Neural cell (in vitro differentiated cells): ENCODE measurements around the gene AK5. TPM values are rescaled to one million over a fixed set of nuclear protein-coding genes. Genes with fewer than 3 reads are reported as not detected.
"Not testable (repeated sequence)": the region's sequence is repeated elsewhere in the genome, so short reads cannot be mapped to it uniquely, and the experiment has no call there.

Experiments
- H2AFZ ChIP-seq: fragments of 200-600, 300-800 bp; sonication (generic), shearing (Covaris generic); 2 replicates; pipeline ENCODE4 v1.6.0; 2014; ENCODE audit warnings: low read depth, mild to moderate bottlenecking, antibody characterized with exemption, low read length, moderate library complexity
- H3F3A ChIP-seq: fragments of 200-600 bp; shearing (Covaris generic); 2 replicates; pipeline ENCODE4 v1.6.1; 2016; ENCODE audit warnings: mild to moderate bottlenecking, moderate library complexity, mixed read lengths, antibody characterized with exemption, low read length; ENCODE audit not compliant: insufficient read depth, poor library complexity, severe bottlenecking
- H3K27ac ChIP-seq: fragments of 200-600, 300-800 bp; sonication (generic), shearing (Covaris generic); 2 replicates; pipeline ENCODE4 v1.5.1; 2014; ENCODE audit warnings: mild to moderate bottlenecking, low read length, moderate library complexity
- H3K27me3 ChIP-seq: fragments of 300-800, 200-600 bp; sonication (generic), shearing (Covaris generic); 2 replicates; pipeline ENCODE4 v1.6.0; 2014; ENCODE audit warnings: mild to moderate bottlenecking, low read depth, low read length, moderate library complexity; ENCODE audit not compliant: insufficient read depth
- H3K36me3 ChIP-seq: fragments of 300-800, 200-600 bp; sonication (generic), shearing (Covaris generic); 2 replicates; pipeline ENCODE4 v1.5.1; 2014; ENCODE audit warnings: mild to moderate bottlenecking, antibody characterized with exemption, low read length, moderate library complexity; ENCODE audit not compliant: insufficient read depth
- H3K4me2 ChIP-seq: fragments of 300-800, 200-600 bp; sonication (generic), shearing (Covaris generic); 2 replicates; pipeline ENCODE4 v1.6.0; 2014; ENCODE audit warnings: mild to moderate bottlenecking, low read length
- H3K4me3 ChIP-seq: fragments of 300-800, 200-600 bp; sonication (generic), shearing (Covaris generic); 2 replicates; pipeline ENCODE4 v1.5.1; 2014; ENCODE audit warnings: mild to moderate bottlenecking, low read length, moderate library complexity
- H3K79me2 ChIP-seq: fragments of 200-600 bp; shearing (Covaris generic); replicated peaks from 2 replicates; pipeline ENCODE4 v1.6.0; 2014; ENCODE audit warnings: mild to moderate bottlenecking, low read length, moderate library complexity; ENCODE audit not compliant: insufficient read depth
- H3K9ac ChIP-seq: fragments of 300-800, 200-600 bp; sonication (generic), shearing (Covaris generic); 2 replicates; pipeline ENCODE4 v1.6.1; 2016; ENCODE audit warnings: mild to moderate bottlenecking, low read length, mixed read lengths
- H3K9me2 ChIP-seq: fragments of 200-600 bp; shearing (Covaris generic); 2 replicates; pipeline ENCODE4 v1.6.1; 2016; ENCODE audit warnings: mild to moderate bottlenecking, low read length, mixed read lengths; ENCODE audit not compliant: insufficient read depth
- H3K9me3 ChIP-seq: fragments of 200-600, 300-800 bp; sonication (generic), shearing (Covaris generic); 2 replicates; pipeline ENCODE4 v1.6.1; 2016; ENCODE audit warnings: mild to moderate bottlenecking, mixed run types, low read length, moderate library complexity, mixed read lengths
- H4K20me1 ChIP-seq: fragments of 200-600 bp; shearing (Covaris generic); 2 replicates; pipeline ENCODE4 v1.6.1; 2016; ENCODE audit warnings: mild to moderate bottlenecking, mixed run types; ENCODE audit not compliant: insufficient read depth
- EP300 ChIP-seq: fragments of 450-650 bp; conservative IDR thresholded peaks from 2 replicates; pipeline ENCODE4 v1.6.1; 2014; ENCODE audit warnings: antibody characterized with exemption, mild to moderate bottlenecking, moderate library complexity; ENCODE audit not compliant: poor library complexity, severe bottlenecking
- EZH2 ChIP-seq: fragments of 200-600, 300-800 bp; shearing (Covaris generic), sonication (generic); IDR thresholded peaks from 2 replicates; pipeline ENCODE4 v1.6.1; 2014; ENCODE audit warnings: antibody characterized with exemption, low read length, borderline replicate concordance, mild to moderate bottlenecking; ENCODE audit not compliant: insufficient read depth, poor library complexity, severe bottlenecking
- MXI1 ChIP-seq: fragments of 450-650 bp; conservative IDR thresholded peaks from 2 replicates; pipeline ENCODE4 v1.6.1; 2014; ENCODE audit warnings: antibody characterized with exemption, mild to moderate bottlenecking; ENCODE audit not compliant: poor library complexity, severe bottlenecking
- POLR2AphosphoS5 ChIP-seq: IDR thresholded peaks from 2 replicates; pipeline ENCODE4 v1.6.1; 2012
- RAD21 ChIP-seq: fragments of 450-650 bp; conservative IDR thresholded peaks from 2 replicates; pipeline ENCODE4 v1.6.1; 2014; ENCODE audit warnings: antibody characterized with exemption, mild to moderate bottlenecking, moderate library complexity
- SMC3 ChIP-seq: fragments of 450-650 bp; conservative IDR thresholded peaks from 2 replicates; pipeline ENCODE4 v1.6.1; 2014; ENCODE audit warnings: antibody characterized with exemption, mild to moderate bottlenecking, moderate library complexity; ENCODE audit not compliant: poor library complexity
- TAF1 ChIP-seq: IDR thresholded peaks from 2 replicates; pipeline ENCODE4 v1.6.1; 2012; ENCODE audit warnings: low read depth
- polyA plus RNA-seq: library from polyadenylated mRNA; depleted of rRNA; stranded (reverse); fragments of >200 nt; gene quantifications from 2 replicates; pipeline ENCODE4 v1.2.3, GENCODE V29; 2014
- TF ChIP-seq, protein P1 (sequence below): IDR thresholded peaks from 2 replicates; pipeline ENCODE4 v1.6.1; 2012; ENCODE audit warnings: borderline replicate concordance
- TF ChIP-seq, protein P2 (sequence below): fragments of 450-650 bp; IDR thresholded peaks from 2 replicates; pipeline ENCODE4 v1.5.1; 2014; ENCODE audit warnings: antibody characterized with exemption, mild to moderate bottlenecking, moderate library complexity; ENCODE audit not compliant: poor library complexity, severe bottlenecking

AK5 gene
- polyA plus RNA-seq, 1 donor from 2014 or later: 7.1 TPM

- Histone ChIP-seq H2AFZ (no peak overlapping the region), H3K9me3 (no peaks in the 10 kb centered on the region), H3K79me2 (no peaks in the 10 kb centered on the region), H3K36me3 (no peaks in the 10 kb centered on the region), H3K27ac (no peak overlapping the region), H3K27me3 (no peaks in the 10 kb centered on the region), H3K4me2 (no peak overlapping the region), H4K20me1 (no peaks in the 10 kb centered on the region), H3F3A (no peaks in the 10 kb centered on the region), H3K9me2 (no peaks in the 10 kb centered on the region), H3K4me3 (no peak overlapping the region), H3K9ac (no peak overlapping the region)
- TF ChIP-seq MXI1 (no peak), SMC3 (no peak), RAD21 (no peak), EZH2 (no peak), TAF1 (no peak), EP300 (no peak), POLR2AphosphoS5 (no peak)
- TF ChIP-seq, protein P1, sequence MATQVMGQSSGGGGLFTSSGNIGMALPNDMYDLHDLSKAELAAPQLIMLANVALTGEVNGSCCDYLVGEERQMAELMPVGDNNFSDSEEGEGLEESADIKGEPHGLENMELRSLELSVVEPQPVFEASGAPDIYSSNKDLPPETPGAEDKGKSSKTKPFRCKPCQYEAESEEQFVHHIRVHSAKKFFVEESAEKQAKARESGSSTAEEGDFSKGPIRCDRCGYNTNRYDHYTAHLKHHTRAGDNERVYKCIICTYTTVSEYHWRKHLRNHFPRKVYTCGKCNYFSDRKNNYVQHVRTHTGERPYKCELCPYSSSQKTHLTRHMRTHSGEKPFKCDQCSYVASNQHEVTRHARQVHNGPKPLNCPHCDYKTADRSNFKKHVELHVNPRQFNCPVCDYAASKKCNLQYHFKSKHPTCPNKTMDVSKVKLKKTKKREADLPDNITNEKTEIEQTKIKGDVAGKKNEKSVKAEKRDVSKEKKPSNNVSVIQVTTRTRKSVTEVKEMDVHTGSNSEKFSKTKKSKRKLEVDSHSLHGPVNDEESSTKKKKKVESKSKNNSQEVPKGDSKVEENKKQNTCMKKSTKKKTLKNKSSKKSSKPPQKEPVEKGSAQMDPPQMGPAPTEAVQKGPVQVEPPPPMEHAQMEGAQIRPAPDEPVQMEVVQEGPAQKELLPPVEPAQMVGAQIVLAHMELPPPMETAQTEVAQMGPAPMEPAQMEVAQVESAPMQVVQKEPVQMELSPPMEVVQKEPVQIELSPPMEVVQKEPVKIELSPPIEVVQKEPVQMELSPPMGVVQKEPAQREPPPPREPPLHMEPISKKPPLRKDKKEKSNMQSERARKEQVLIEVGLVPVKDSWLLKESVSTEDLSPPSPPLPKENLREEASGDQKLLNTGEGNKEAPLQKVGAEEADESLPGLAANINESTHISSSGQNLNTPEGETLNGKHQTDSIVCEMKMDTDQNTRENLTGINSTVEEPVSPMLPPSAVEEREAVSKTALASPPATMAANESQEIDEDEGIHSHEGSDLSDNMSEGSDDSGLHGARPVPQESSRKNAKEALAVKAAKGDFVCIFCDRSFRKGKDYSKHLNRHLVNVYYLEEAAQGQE: no peak
- TF ChIP-seq, protein P2, sequence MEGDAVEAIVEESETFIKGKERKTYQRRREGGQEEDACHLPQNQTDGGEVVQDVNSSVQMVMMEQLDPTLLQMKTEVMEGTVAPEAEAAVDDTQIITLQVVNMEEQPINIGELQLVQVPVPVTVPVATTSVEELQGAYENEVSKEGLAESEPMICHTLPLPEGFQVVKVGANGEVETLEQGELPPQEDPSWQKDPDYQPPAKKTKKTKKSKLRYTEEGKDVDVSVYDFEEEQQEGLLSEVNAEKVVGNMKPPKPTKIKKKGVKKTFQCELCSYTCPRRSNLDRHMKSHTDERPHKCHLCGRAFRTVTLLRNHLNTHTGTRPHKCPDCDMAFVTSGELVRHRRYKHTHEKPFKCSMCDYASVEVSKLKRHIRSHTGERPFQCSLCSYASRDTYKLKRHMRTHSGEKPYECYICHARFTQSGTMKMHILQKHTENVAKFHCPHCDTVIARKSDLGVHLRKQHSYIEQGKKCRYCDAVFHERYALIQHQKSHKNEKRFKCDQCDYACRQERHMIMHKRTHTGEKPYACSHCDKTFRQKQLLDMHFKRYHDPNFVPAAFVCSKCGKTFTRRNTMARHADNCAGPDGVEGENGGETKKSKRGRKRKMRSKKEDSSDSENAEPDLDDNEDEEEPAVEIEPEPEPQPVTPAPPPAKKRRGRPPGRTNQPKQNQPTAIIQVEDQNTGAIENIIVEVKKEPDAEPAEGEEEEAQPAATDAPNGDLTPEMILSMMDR: no peak
Observed at GRCh38 chr1:77407738-77408375, 126.0 kb downstream of the AK5 start.

DNA sequence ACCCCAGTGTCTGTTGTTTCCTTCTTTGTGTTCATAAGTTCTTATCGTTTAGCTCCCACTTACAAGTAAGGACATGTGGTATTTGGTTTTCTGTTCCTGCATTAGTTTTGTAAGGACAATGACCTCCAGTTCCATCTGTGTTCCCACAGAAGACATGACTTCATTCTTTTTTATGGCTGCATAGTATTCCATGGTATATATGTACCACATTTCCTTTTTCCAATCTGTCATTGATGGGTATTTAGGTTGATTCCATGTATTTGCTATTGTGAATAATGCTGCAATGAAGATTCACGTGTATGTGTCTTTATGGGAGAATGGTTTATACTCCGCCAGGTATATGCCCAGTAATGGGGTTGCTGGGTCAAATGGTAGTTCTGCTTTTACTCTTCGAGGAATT lies 127.1 kb downstream of the AK5 start:
- not testable (repeated sequence) for H3K9ac ChIP-seq, H3K36me3 ChIP-seq, H2AFZ ChIP-seq, H3K4me3 ChIP-seq, H3F3A ChIP-seq, H3K4me2 ChIP-seq, H4K20me1 ChIP-seq, H3K9me2 ChIP-seq, H3K79me2 ChIP-seq, H3K9me3 ChIP-seq, H3K27me3 ChIP-seq, H3K27ac ChIP-seq
